A375 (cell line): ENCODE measurements around the gene PIGC. TPM values are rescaled to one million over a fixed set of nuclear protein-coding genes. Genes with fewer than 3 reads are reported as not detected.

Experiments
- total RNA-seq: library from RNA; depleted of rRNA; stranded (reverse); fragments of >200 nt; shearing (Covaris generic); gene quantifications from 2 replicates; pipeline ENCODE4 v1.2.3, GENCODE V29; 2014; rRNA removed

Gene PIGC
- total RNA-seq: 26.9 and 28.7 TPM in 2 replicates

DNA sequence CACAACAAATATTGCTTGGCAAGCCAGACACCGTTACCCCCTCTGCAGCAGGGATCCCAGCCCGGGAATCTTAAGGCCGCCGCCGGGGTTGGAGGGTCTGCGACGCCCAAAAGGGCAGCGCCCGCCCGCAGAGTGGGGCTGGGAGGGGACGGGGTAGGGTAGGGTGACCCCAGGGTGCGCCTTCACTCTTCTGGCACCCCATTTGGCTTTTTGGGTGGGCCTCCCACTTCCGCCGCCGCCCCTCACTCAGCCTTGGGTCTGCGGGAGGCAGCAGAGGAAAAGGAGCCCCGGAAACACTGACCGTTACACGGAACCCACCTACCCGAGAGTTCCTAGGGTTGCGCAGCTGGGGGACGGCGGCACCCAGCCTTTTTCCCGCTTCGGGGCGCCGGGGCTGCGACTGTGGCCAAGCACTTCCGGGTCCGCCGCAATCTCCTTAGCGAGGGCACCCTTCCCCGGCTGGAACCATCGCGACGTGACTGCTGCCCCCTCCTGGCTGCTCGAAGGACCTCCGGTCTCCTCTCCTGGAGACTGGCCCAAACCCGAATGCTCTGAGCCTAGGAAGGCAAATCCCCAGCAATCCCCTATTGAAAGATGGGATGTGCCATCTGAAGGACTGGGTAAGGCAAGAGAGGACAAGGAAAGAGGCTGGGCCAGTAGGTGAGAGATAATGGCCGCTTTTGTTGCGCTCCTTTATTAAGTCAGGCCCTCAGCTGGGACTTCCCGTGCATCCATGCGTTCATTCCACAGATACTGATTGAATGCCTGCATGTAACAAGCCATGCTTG, at the start of gene PIGC:
Gene PIGC, minus strand, starts transcription at position 404 of the 788 bp plus-strand sequence. CDS start 1,447 bp downstream, outside the sequence.

DNA sequence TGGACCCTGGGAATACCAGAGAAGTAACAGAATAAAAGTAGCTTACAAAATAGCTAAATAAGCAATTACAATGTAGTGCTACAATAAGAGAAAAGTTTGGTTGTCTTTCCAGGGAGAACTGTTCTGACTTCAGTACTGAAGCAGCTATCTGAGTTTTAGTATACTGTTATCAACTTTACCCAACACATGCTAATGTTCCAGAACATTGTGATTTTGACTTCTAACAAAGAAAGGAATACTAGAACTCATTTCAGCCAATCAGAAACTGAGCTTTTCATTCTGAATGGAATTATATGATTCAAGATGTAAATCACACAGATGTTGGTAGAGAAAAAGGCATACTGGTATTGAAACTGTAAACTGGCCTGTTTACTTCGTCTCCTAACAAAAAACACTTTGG, 23.5 kb downstream of the PIGC start, which contains the start of gene C1orf105:
Gene C1orf105, plus strand, starts transcription at position 301 of the 400 bp plus-strand sequence. CDS start 201 bp downstream, outside the sequence.

Other genes with a start within 250 kb of the PIGC start
- not detected in 2 replicates for gene C1orf105, start 23.4 kb downstream of the PIGC start, total RNA-seq
- gene SUCO, start 89.1 kb upstream of the PIGC start, total RNA-seq: 25.5 and 28.6 TPM in 2 replicates
- gene FASLG, start 215.0 kb upstream of the PIGC start, total RNA-seq: not detected in 2 replicates